Neural cell (in vitro differentiated cells): Measurements from ENCODE around the gene PRXL2B. TPM values are rescaled to one million over a fixed set of nuclear protein-coding genes. Genes with fewer than 3 reads are reported as not detected.

Source experiments
- H2AFZ ChIP-seq: fragments of 200-600, 300-800 bp; sonication (generic), shearing (Covaris generic); 2 replicates; pipeline ENCODE4 v1.6.0; 2014; ENCODE audit warnings: low read depth, mild to moderate bottlenecking, antibody characterized with exemption, low read length, moderate library complexity
- H3F3A ChIP-seq: fragments of 200-600 bp; shearing (Covaris generic); 2 replicates; pipeline ENCODE4 v1.6.1; 2016; ENCODE audit warnings: mild to moderate bottlenecking, moderate library complexity, mixed read lengths, antibody characterized with exemption, low read length; ENCODE audit not compliant: insufficient read depth, poor library complexity, severe bottlenecking
- H3K27ac ChIP-seq: fragments of 200-600, 300-800 bp; sonication (generic), shearing (Covaris generic); 2 replicates; pipeline ENCODE4 v1.5.1; 2014; ENCODE audit warnings: mild to moderate bottlenecking, low read length, moderate library complexity
- H3K27me3 ChIP-seq: fragments of 300-800, 200-600 bp; sonication (generic), shearing (Covaris generic); 2 replicates; pipeline ENCODE4 v1.6.0; 2014; ENCODE audit warnings: mild to moderate bottlenecking, low read depth, low read length, moderate library complexity; ENCODE audit not compliant: insufficient read depth
- H3K36me3 ChIP-seq: fragments of 300-800, 200-600 bp; sonication (generic), shearing (Covaris generic); 2 replicates; pipeline ENCODE4 v1.5.1; 2014; ENCODE audit warnings: mild to moderate bottlenecking, antibody characterized with exemption, low read length, moderate library complexity; ENCODE audit not compliant: insufficient read depth
- H3K4me2 ChIP-seq: fragments of 300-800, 200-600 bp; sonication (generic), shearing (Covaris generic); 2 replicates; pipeline ENCODE4 v1.6.0; 2014; ENCODE audit warnings: mild to moderate bottlenecking, low read length
- H3K4me3 ChIP-seq: fragments of 300-800, 200-600 bp; sonication (generic), shearing (Covaris generic); 2 replicates; pipeline ENCODE4 v1.5.1; 2014; ENCODE audit warnings: mild to moderate bottlenecking, low read length, moderate library complexity
- H3K79me2 ChIP-seq: fragments of 200-600 bp; shearing (Covaris generic); replicated peaks from 2 replicates; pipeline ENCODE4 v1.6.0; 2014; ENCODE audit warnings: mild to moderate bottlenecking, low read length, moderate library complexity; ENCODE audit not compliant: insufficient read depth
- H3K9ac ChIP-seq: fragments of 300-800, 200-600 bp; sonication (generic), shearing (Covaris generic); 2 replicates; pipeline ENCODE4 v1.6.1; 2016; ENCODE audit warnings: mild to moderate bottlenecking, low read length, mixed read lengths
- H3K9me2 ChIP-seq: fragments of 200-600 bp; shearing (Covaris generic); 2 replicates; pipeline ENCODE4 v1.6.1; 2016; ENCODE audit warnings: mild to moderate bottlenecking, low read length, mixed read lengths; ENCODE audit not compliant: insufficient read depth
- H3K9me3 ChIP-seq: fragments of 200-600, 300-800 bp; sonication (generic), shearing (Covaris generic); 2 replicates; pipeline ENCODE4 v1.6.1; 2016; ENCODE audit warnings: mild to moderate bottlenecking, mixed run types, low read length, moderate library complexity, mixed read lengths
- H4K20me1 ChIP-seq: fragments of 200-600 bp; shearing (Covaris generic); 2 replicates; pipeline ENCODE4 v1.6.1; 2016; ENCODE audit warnings: mild to moderate bottlenecking, mixed run types; ENCODE audit not compliant: insufficient read depth
- EP300 ChIP-seq: fragments of 450-650 bp; conservative IDR thresholded peaks from 2 replicates; pipeline ENCODE4 v1.6.1; 2014; ENCODE audit warnings: antibody characterized with exemption, mild to moderate bottlenecking, moderate library complexity; ENCODE audit not compliant: poor library complexity, severe bottlenecking
- EZH2 ChIP-seq: fragments of 200-600, 300-800 bp; shearing (Covaris generic), sonication (generic); IDR thresholded peaks from 2 replicates; pipeline ENCODE4 v1.6.1; 2014; ENCODE audit warnings: antibody characterized with exemption, low read length, borderline replicate concordance, mild to moderate bottlenecking; ENCODE audit not compliant: insufficient read depth, poor library complexity, severe bottlenecking
- MXI1 ChIP-seq: fragments of 450-650 bp; conservative IDR thresholded peaks from 2 replicates; pipeline ENCODE4 v1.6.1; 2014; ENCODE audit warnings: antibody characterized with exemption, mild to moderate bottlenecking; ENCODE audit not compliant: poor library complexity, severe bottlenecking
- POLR2AphosphoS5 ChIP-seq: IDR thresholded peaks from 2 replicates; pipeline ENCODE4 v1.6.1; 2012
- RAD21 ChIP-seq: fragments of 450-650 bp; conservative IDR thresholded peaks from 2 replicates; pipeline ENCODE4 v1.6.1; 2014; ENCODE audit warnings: antibody characterized with exemption, mild to moderate bottlenecking, moderate library complexity
- SMC3 ChIP-seq: fragments of 450-650 bp; conservative IDR thresholded peaks from 2 replicates; pipeline ENCODE4 v1.6.1; 2014; ENCODE audit warnings: antibody characterized with exemption, mild to moderate bottlenecking, moderate library complexity; ENCODE audit not compliant: poor library complexity
- TAF1 ChIP-seq: IDR thresholded peaks from 2 replicates; pipeline ENCODE4 v1.6.1; 2012; ENCODE audit warnings: low read depth
- polyA plus RNA-seq: library from polyadenylated mRNA; depleted of rRNA; stranded (reverse); fragments of >200 nt; gene quantifications from 2 replicates; pipeline ENCODE4 v1.2.3, GENCODE V29; 2014
- TF ChIP-seq, protein P1 (sequence below): fragments of 450-650 bp; IDR thresholded peaks from 2 replicates; pipeline ENCODE4 v1.5.1; 2014; ENCODE audit warnings: antibody characterized with exemption, mild to moderate bottlenecking, moderate library complexity; ENCODE audit not compliant: poor library complexity, severe bottlenecking
- TF ChIP-seq, protein P2 (sequence below): IDR thresholded peaks from 2 replicates; pipeline ENCODE4 v1.6.1; 2012; ENCODE audit warnings: borderline replicate concordance

PRXL2B gene
- polyA plus RNA-seq, 1 donor from 2014 or later = 29.0 TPM

DNA sequence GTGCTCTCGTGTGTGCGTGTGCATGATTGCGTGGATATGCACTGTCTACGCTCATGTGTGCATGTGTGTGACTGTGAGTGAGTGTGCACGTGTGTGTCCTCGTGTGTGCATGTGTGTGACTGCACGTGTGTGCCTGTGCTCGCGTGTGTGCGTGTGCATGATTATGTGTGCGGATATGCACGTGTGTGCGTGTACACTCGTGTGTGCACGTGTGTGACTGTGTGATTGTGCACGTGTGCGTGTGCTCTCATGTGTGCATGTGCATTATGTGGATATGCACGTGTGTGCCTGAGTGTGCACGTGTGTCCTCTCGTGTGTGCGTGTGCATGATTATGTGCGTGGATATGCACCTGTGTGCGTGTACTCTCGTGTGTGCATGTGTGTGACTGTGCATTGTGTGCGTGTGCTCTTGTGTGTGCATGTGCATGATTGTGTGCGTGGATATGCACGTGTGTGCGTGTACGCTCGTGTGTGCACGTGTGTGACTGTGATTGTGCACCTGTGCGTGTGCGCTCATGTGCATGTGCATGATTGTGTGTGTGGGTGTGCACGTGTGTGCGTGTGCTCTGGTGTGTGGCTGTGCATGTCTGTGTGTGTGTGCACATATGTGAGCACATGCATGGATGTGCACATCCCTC is 44.0 kb downstream of the PRXL2B start:
- TF ChIP-seq TAF1 (no peak), MXI1 (no peak), POLR2AphosphoS5 (no peak), EP300 (no peak), RAD21 (no peak), EZH2 (no peak)
- H2AFZ ChIP-seq = no peak overlapping the region
- H3K79me2 ChIP-seq = no peaks in the 10 kb centered on the region
- H3K27ac ChIP-seq = no peak overlapping the region
- H3K9me3 ChIP-seq = no peaks in the 10 kb centered on the region
- H3K4me2 ChIP-seq = no peak overlapping the region
- H3K27me3 ChIP-seq = peaks cover 31% of the 10 kb centered on the region
- no peaks in the 10 kb centered on the region for H3K9me2 ChIP-seq
- no peaks in the 10 kb centered on the region for H3F3A ChIP-seq
- H3K9ac ChIP-seq = no peak overlapping the region
- H4K20me1 ChIP-seq = no peaks in the 10 kb centered on the region
- no peaks in the 10 kb centered on the region for H3K36me3 ChIP-seq
- no peak overlapping the region for H3K4me3 ChIP-seq

DNA sequence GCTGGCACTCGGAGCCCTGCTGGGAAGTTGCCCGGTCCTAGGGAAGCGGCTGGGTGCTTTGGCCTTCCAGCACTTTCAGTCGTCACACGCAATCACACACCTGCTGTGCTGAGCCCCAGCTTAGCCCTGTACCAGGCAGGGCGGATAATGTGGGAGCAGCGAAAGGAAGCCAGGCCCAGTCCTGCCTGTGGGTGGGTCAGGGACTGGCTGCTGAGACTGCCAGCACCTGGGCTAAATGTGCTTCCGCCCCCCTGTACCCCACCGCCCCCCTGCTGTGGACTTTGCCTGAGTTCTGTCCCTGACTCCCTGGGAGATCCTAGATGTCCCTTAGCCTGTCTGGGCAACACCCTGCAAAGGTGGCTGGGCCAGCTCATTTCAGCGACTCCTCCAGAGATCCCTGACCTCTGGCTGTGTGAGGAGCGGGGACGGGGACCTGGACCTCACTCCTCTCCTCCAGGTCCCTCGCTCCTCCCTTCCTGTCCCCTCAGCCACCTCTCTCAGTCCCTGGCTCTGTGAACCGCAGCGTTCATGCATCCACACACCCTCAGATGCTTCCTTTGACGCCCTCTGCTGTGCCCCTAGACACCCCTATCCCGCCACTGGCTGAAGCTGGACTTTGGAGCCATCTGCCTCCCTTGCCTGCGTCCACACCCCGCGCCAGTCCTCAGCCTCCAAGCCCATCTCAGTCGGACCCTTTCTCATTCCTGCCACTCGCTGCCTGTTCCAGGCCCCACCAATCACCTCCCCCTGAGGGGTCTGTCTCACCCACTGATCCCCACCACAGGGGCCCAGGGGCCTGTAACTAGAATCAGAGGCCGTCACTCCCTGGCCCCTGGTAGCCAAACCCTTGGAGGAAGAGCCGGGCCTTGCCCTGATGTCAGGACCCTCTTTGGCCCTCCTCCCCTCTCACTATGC is 44.8 kb downstream of the PRXL2B start:
- no peaks in the 10 kb centered on the region for H3K9me2 ChIP-seq
- H3K27me3 ChIP-seq = peaks cover 31% of the 10 kb centered on the region
- no peak overlapping the region for H3K9ac ChIP-seq
- H3K36me3 ChIP-seq = no peaks in the 10 kb centered on the region
- H3K79me2 ChIP-seq = no peaks in the 10 kb centered on the region
- H3K27ac ChIP-seq = no peak overlapping the region
- no peaks in the 10 kb centered on the region for H4K20me1 ChIP-seq
- H2AFZ ChIP-seq = no peak overlapping the region
- TF ChIP-seq, protein P1, sequence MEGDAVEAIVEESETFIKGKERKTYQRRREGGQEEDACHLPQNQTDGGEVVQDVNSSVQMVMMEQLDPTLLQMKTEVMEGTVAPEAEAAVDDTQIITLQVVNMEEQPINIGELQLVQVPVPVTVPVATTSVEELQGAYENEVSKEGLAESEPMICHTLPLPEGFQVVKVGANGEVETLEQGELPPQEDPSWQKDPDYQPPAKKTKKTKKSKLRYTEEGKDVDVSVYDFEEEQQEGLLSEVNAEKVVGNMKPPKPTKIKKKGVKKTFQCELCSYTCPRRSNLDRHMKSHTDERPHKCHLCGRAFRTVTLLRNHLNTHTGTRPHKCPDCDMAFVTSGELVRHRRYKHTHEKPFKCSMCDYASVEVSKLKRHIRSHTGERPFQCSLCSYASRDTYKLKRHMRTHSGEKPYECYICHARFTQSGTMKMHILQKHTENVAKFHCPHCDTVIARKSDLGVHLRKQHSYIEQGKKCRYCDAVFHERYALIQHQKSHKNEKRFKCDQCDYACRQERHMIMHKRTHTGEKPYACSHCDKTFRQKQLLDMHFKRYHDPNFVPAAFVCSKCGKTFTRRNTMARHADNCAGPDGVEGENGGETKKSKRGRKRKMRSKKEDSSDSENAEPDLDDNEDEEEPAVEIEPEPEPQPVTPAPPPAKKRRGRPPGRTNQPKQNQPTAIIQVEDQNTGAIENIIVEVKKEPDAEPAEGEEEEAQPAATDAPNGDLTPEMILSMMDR = no peak
- TF ChIP-seq POLR2AphosphoS5 (no peak), EP300 (no peak), TAF1 (no peak), RAD21 (no peak), EZH2 (no peak), MXI1 (no peak), SMC3 (no peak)
- TF ChIP-seq, protein P2, sequence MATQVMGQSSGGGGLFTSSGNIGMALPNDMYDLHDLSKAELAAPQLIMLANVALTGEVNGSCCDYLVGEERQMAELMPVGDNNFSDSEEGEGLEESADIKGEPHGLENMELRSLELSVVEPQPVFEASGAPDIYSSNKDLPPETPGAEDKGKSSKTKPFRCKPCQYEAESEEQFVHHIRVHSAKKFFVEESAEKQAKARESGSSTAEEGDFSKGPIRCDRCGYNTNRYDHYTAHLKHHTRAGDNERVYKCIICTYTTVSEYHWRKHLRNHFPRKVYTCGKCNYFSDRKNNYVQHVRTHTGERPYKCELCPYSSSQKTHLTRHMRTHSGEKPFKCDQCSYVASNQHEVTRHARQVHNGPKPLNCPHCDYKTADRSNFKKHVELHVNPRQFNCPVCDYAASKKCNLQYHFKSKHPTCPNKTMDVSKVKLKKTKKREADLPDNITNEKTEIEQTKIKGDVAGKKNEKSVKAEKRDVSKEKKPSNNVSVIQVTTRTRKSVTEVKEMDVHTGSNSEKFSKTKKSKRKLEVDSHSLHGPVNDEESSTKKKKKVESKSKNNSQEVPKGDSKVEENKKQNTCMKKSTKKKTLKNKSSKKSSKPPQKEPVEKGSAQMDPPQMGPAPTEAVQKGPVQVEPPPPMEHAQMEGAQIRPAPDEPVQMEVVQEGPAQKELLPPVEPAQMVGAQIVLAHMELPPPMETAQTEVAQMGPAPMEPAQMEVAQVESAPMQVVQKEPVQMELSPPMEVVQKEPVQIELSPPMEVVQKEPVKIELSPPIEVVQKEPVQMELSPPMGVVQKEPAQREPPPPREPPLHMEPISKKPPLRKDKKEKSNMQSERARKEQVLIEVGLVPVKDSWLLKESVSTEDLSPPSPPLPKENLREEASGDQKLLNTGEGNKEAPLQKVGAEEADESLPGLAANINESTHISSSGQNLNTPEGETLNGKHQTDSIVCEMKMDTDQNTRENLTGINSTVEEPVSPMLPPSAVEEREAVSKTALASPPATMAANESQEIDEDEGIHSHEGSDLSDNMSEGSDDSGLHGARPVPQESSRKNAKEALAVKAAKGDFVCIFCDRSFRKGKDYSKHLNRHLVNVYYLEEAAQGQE = no peak
- H3K9me3 ChIP-seq = no peaks in the 10 kb centered on the region
- H3F3A ChIP-seq = no peaks in the 10 kb centered on the region
- no peak overlapping the region for H3K4me3 ChIP-seq
- H3K4me2 ChIP-seq = no peak overlapping the region
